Spleen (tissue), 11 donors: ENCODE results near the gene NPHP3. TPM values are rescaled to one million over a fixed set of nuclear protein-coding genes. Genes with fewer than 3 reads are reported as not detected.
"Not testable (repeated sequence)": the region's sequence is repeated elsewhere in the genome, so short reads cannot be mapped to it uniquely, and the experiment has no call there.

ENCODE experiments used
- DNase-seq: peaks from one replicate; pipeline ENCODE4 v3.0.0-alpha.2; 2020
- H3K27ac ChIP-seq, 8 donors: fragments of 200-600 bp; sonication (generic) in 7 of 8; 1 replicate in 4 of 8; 2 replicates in 4 of 8; pipeline versions ENCODE4 v1.5.0 to v1.8.0; 2016 to 2021; ENCODE audit warnings: inconsistent platforms in 4 of 8, mild to moderate bottlenecking in 4 of 8, moderate library complexity in 1 of 8
- H3K27me3 ChIP-seq, 7 donors: fragments of 200-600 bp; sonication (generic) in 6 of 7; replicated peaks in 1 of 7; 1 replicate in 4 of 7; 2 replicates in 3 of 7; pipeline versions ENCODE4 v1.5.0 to v1.8.0; 2016 to 2021; ENCODE audit warnings: inconsistent platforms in 3 of 7, mild to moderate bottlenecking in 1 of 7
- H3K36me3 ChIP-seq, 6 donors: fragments of 200-600 bp; sonication (generic) in 5 of 6; 1 replicate in 4 of 6; 2 replicates in 2 of 6; pipeline versions ENCODE4 v1.5.0 to v1.8.0; 2016 to 2021; ENCODE audit warnings: inconsistent platforms in 2 of 6
- H3K4me1 ChIP-seq, 6 donors: fragments of 200-600 bp; sonication (generic) in 5 of 6; 1 replicate in 3 of 6; 2 replicates in 3 of 6; pipeline versions ENCODE4 v1.5.0 to v1.8.0; 2016 to 2021; ENCODE audit warnings: inconsistent platforms in 3 of 6
- H3K4me3 ChIP-seq, 8 donors: fragments of 200-600 bp; sonication (generic) in 7 of 8; 1 replicate in 4 of 8; 2 replicates in 4 of 8; pipeline versions ENCODE4 v1.5.0 to v1.8.0; 2016 to 2021; ENCODE audit warnings: inconsistent platforms in 4 of 8, mild to moderate bottlenecking in 4 of 8, moderate library complexity in 2 of 8
- H3K9me3 ChIP-seq, 8 donors: fragments of 200-600 bp; sonication (generic) in 7 of 8; 1 replicate in 4 of 8; 2 replicates in 4 of 8; pipeline versions ENCODE4 v1.5.0 to v1.8.0; 2016 to 2021; ENCODE audit warnings: inconsistent platforms in 4 of 8
- POLR2A ChIP-seq, 3 donors: fragments of 450-650 bp; IDR thresholded peaks; one replicate each; pipeline ENCODE4 v1.5.1; 2017; ENCODE audit warnings: antibody characterized with exemption in 3 of 3, mild to moderate bottlenecking in 1 of 3
- POLR2AphosphoS5 ChIP-seq, 3 donors: sonication (generic); formaldehyde crosslinking; IDR thresholded peaks; one replicate each; pipeline ENCODE4 v1.5.1; 2017; ENCODE audit warnings: antibody characterized with exemption in 3 of 3
- WGBS, 5 donors: extraction: QIAGEN DNeasy Blood & Tissue Kit in 3 of 5; methylation state at CpG; one replicate each; pipeline versions ENCODE4 v1.1.5 to v1.1.7; 2013 to 2018; 5-methylcytosine and 5-hydroxymethylcytosine counted together
- intact Hi-C: fragments of 100-400 bp; cut with DNase I; formaldehyde crosslinking; loops from one replicate; pipeline ENCODE4 v1.15.0; 2023; ENCODE audit warnings: low total_unique reads
- polyA plus RNA-seq, 3 donors: library from polyadenylated mRNA; stranded (reverse); fragments of 200-250 nt; gene quantifications; one replicate each; pipeline ENCODE4 v1.2.1, GENCODE V29; 2013
- total RNA-seq, 7 donors: library from RNA; depleted of rRNA in 3 of 7; stranded (reverse); fragments of >200 nt in 3 of 7; fragmentation: NEBNext Ultra II Directional in 4 of 7; extraction: Animal tissue kit (Norgen Biotek cat#: 25700) in 4 of 7; gene quantifications; one replicate each; pipeline versions ENCODE4 v1.1.0 to v1.2.1, GENCODE V29; 2016 to 2021
- TF ChIP-seq, protein P1 (sequence below), 11 experiments: fragments of 200-600 bp in 7 of 11; fragments of 450-650 bp in 4 of 11; sonication (generic) in 4 of 11; IDR thresholded peaks in 8 of 11; conservative IDR thresholded peaks in 3 of 11; 1 replicate in 7 of 11; 2 replicates in 4 of 11; pipeline versions ENCODE4 v1.4.0 to v1.8.0; 2016 to 2021; ENCODE audit warnings: antibody characterized with exemption in 11 of 11, inconsistent platforms in 4 of 11, mild to moderate bottlenecking in 1 of 11
- donor health status: healthy with polysubstance abuse.
- donor health status: DM: no; HTN: no; CAD: no; lungs with moderate emphysema.
- donor health status: DM: no; HTN: no; CAD: no.
- donor health status: Bipolar disorder and iron deficiency.
- donor health status: healthy.
- donor health status: DM: no; HTN: no; CAD: no.
- donor health status: DM: yes; HTN: yes; CAD: no.

The NPHP3 gene
- total and polyA plus RNA-seq, 10 donors, result 4.6 to 66.7 (median 30.9) TPM

DNA sequence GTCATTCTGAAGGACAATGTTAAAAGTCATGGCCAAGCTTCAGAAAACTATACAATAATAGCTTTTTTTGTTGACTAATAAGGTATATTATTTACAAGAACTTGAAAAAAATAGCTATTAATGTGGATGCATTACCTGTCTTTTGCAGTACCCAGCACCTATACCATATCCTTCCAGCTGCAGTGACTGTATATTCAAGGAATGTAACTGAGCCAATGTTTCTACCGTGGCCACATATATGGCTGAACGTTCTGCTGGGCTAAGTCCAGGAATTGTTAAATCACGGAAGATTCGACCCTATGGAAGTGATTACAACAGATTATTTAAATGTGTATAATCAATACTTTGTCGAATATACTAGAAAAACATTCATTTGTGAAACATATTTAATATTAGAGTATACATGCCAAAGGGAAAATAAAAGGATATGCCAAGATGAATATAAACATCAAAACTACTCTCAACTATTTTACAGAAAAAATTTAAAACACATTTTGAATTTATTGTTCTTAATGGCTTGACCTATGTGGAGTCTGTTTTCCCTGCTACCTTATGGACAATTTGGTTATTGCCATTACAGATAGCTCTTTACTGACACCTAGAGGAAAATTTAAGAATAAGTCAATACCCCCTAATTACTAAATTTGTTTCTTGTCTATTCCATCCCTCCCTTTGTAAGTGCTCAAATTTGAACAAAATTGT, 80.2 kb downstream of the NPHP3 start:
- 76 to 90% (median 82%) methylated on average over 5 of the region's 5 CpGs for WGBS, 5 donors
- no peaks in the 10 kb centered on the region for H3K9me3 ChIP-seq
- peaks cover 3 to 48% (median 22%) of the 10 kb centered on the region in 6 donors for H3K36me3 ChIP-seq
- no peak overlapping the region for H3K4me3 ChIP-seq
- no peak for DNase-seq
- TF ChIP-seq, protein P1, sequence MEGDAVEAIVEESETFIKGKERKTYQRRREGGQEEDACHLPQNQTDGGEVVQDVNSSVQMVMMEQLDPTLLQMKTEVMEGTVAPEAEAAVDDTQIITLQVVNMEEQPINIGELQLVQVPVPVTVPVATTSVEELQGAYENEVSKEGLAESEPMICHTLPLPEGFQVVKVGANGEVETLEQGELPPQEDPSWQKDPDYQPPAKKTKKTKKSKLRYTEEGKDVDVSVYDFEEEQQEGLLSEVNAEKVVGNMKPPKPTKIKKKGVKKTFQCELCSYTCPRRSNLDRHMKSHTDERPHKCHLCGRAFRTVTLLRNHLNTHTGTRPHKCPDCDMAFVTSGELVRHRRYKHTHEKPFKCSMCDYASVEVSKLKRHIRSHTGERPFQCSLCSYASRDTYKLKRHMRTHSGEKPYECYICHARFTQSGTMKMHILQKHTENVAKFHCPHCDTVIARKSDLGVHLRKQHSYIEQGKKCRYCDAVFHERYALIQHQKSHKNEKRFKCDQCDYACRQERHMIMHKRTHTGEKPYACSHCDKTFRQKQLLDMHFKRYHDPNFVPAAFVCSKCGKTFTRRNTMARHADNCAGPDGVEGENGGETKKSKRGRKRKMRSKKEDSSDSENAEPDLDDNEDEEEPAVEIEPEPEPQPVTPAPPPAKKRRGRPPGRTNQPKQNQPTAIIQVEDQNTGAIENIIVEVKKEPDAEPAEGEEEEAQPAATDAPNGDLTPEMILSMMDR (IDR thresholded peaks at IDR 0.05 in 8 of 11, conservative IDR thresholded peaks at IDR 0.05 in 3 of 11), result peak; percentile 39 to 78 (median 67)
- TF ChIP-seq POLR2A (IDR thresholded peaks at IDR 0.05), result no peak
- H3K27ac ChIP-seq, result no peak overlapping the region
- peaks cover 0 to 12% (median 0%) of the 10 kb centered on the region in 6 donors for H3K4me1 ChIP-seq
- intact Hi-C loops, result loop anchor here (5.0 to 10.0 kb wide), 2 partner anchors 105 to 287 kb away; no protein-coding TSS in a partner anchor
- no peaks in the 10 kb centered on the region for H3K27me3 ChIP-seq

DNA sequence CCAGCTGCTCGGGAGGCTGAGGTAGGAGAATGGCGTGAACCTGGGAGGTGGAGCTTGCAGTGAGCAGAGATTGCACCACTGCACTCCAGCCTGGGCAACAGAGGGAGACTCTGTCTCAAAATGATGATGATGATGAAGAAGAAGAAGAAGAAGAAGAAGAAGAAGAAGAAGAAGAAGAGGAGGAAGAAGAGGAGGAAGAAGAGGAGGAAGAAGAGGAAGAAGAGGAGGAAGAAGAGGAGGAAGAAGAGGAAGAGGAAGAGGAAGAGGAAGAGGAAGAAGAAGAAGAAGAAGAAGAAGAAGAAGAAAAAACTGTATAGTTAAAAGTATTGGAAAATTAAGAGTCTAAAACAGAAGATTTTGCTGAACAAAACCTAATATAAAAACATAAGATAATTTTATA, 80.8 kb downstream of the NPHP3 start:
- H3K9me3 ChIP-seq, H3K27me3 ChIP-seq, H3K27ac ChIP-seq, H3K4me3 ChIP-seq, DNase-seq: not testable (repeated sequence)
- peaks cover 0 to 12% (median 0%) of the 10 kb centered on the region in 6 donors for H3K4me1 ChIP-seq
- WGBS, 5 donors, result 69 to 87% (median 87%) methylated on average over 2 of the region's 2 CpGs
- intact Hi-C loops, result loop anchor here (5.0 to 10.0 kb wide), 2 partner anchors 104 to 287 kb away; no protein-coding TSS in a partner anchor
- H3K36me3 ChIP-seq, result peaks cover 3 to 53% (median 25%) of the 10 kb centered on the region in 6 donors

DNA sequence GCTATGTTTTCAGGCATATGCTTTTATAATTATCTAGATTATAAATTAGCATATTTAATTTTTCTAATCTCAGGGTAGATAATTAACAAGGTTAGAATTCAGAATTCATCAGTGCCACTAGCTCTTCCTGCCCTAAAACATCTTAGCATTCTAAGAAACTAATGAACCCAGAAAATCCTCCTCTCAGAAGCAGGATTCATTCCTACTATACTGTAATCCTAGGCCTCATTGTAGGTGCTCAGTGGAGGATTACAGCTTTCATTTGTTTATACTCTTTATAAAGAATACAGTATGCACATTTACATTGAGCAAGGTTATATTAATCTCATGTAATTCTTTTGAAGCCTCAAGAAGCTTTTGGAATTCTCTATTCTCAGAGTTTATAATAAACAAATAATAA, 83.5 kb downstream of the NPHP3 start:
- intact Hi-C loops, result no loop called here

GRCh38 chr3:132637590-132637989, 84.6 kb downstream of the NPHP3 start:
- 67 to 75% (median 69%) methylated on average over 1 of the region's 1 CpG for WGBS, 5 donors
- TF ChIP-seq, protein P1 (IDR thresholded peaks at IDR 0.05 in 8 of 11, conservative IDR thresholded peaks at IDR 0.05 in 3 of 11), result no peak
- TF ChIP-seq POLR2AphosphoS5 (IDR thresholded peaks at IDR 0.05) (no peak), POLR2A (IDR thresholded peaks at IDR 0.05) (no peak)
- intact Hi-C loops, result no loop called here
- no peak for DNase-seq
- Histone ChIP-seq H3K27me3 (no peaks in the 10 kb centered on the region), H3K27ac (no peak overlapping the region), H3K9me3 (no peaks in the 10 kb centered on the region), H3K4me3 (no peak overlapping the region), H3K4me1 (peaks cover 0 to 6% (median 0%) of the 10 kb centered on the region in 6 donors), H3K36me3 (peaks cover 3 to 68% (median 26%) of the 10 kb centered on the region in 6 donors)

More for the DNA sequence above, 83.5 kb downstream of the NPHP3 start:
- no peak for TF ChIP-seq POLR2A (IDR thresholded peaks at IDR 0.05)
- no peak for TF ChIP-seq POLR2AphosphoS5 (IDR thresholded peaks at IDR 0.05)
- TF ChIP-seq, protein P1 (IDR thresholded peaks at IDR 0.05 in 8 of 11, conservative IDR thresholded peaks at IDR 0.05 in 3 of 11), result no peak
- Histone ChIP-seq H3K9me3 (no peaks in the 10 kb centered on the region), H3K36me3 (peaks cover 3 to 68% (median 26%) of the 10 kb centered on the region in 6 donors), H3K4me1 (peaks cover 0 to 12% (median 0%) of the 10 kb centered on the region in 6 donors), H3K4me3 (no peak overlapping the region), H3K27ac (no peak overlapping the region), H3K27me3 (no peaks in the 10 kb centered on the region)
- DNase-seq, result no peak
